ENCODE data around the gene GARNL3. TPM values are rescaled to one million over a fixed set of nuclear protein-coding genes. Genes with fewer than 3 reads are reported as not detected.

GARNL3 gene
- total RNA-seq, 4 donors from 2014 or later = 9.3 to 20.9 (median 14.7) TPM

DNA sequence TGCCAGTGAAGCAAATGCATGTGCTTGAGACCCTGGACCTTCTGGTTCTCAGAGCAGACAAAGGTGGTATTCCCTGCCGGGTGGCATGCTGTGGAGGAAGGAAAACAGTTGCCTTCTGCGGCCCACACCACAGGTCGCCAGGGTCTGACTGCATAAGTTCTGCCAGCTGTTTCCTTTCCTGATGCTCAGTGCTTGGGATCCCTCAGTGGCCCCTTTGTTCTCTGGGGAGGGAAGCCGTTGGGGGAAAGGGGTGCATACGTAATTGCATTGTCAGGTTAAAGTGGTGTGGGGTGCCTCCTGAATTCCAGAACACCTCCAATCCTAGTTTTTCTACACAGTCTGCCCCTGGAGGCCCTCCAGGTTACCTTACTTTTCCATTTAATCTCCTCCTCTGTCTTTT lies 89.3 kb downstream of the GARNL3 start:
- TF ChIP-seq, protein P1, sequence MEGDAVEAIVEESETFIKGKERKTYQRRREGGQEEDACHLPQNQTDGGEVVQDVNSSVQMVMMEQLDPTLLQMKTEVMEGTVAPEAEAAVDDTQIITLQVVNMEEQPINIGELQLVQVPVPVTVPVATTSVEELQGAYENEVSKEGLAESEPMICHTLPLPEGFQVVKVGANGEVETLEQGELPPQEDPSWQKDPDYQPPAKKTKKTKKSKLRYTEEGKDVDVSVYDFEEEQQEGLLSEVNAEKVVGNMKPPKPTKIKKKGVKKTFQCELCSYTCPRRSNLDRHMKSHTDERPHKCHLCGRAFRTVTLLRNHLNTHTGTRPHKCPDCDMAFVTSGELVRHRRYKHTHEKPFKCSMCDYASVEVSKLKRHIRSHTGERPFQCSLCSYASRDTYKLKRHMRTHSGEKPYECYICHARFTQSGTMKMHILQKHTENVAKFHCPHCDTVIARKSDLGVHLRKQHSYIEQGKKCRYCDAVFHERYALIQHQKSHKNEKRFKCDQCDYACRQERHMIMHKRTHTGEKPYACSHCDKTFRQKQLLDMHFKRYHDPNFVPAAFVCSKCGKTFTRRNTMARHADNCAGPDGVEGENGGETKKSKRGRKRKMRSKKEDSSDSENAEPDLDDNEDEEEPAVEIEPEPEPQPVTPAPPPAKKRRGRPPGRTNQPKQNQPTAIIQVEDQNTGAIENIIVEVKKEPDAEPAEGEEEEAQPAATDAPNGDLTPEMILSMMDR (IDR thresholded peaks at IDR 0.05; ENCODE audit: low read depth) = no peak

DNA sequence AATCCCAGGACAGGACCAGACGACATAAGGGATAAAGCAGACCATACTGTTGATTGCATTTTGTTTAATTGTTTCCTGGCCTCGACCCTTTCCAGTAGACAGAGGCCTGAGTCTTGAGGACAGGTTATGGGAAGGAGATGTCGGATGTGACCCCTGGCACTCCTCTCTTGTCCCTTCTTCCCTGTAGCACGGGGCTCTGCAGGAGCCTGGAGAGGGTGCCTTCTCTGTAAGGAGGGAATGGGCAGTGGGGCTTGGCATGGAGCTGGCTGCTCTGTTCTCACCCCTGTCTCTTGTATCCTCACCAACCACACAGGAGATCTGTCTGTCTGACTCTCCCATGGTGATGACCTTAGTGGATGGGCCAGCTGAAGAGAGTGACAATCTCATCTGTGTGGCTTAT lies 92.3 kb downstream of the GARNL3 start:
- TF ChIP-seq, protein P1 (IDR thresholded peaks at IDR 0.05; ENCODE audit: low read depth) = no peak

DNA sequence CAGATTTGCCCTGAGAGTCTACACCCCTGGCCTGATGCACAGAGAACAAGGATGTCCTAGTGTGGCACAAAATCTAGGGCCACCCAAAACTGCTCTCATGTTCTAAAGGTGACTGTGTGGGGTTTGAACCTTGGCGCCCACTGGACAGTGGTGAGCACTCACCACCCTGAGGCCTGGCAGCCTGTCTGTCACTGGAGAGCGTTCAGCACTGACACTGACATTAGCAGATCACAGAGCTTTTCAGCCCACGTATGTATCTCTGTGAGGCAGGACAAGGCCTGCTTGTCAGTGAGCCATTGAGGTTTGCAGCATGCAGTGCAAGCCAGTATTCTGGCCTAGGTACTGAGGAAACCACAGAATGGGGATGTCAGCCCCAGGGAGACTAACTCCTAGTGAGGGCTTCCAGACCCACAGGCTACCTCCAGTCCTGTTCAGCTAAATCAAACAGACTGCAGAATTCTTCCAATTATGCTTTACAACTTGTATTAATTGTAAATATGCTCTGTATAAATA lies 93.5 kb downstream of the GARNL3 start:
- TF ChIP-seq, protein P1 (IDR thresholded peaks at IDR 0.05; ENCODE audit: low read depth) = no peak

DNA sequence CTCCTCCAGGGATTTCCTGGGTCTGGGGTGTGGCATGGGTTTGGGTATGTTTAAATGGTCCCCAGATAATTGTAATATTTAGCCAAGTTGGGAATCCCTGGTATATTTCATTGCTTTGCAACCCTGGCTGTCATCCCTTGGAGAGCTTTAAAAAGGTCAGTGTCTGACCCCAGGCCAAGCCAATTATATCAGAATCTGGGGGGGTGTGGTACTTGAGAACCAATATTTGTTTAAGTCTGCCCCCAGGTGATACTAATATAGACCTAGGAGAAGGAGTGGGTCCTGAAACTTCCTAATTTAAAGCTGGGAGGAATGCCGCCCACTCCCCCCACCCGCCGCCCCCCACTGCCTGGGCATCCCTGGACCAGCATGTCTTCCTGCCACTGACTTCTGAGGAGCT lies 94.2 kb downstream of the GARNL3 start:
- TF ChIP-seq, protein P1 (IDR thresholded peaks at IDR 0.05; ENCODE audit: low read depth) = no peak

DNA sequence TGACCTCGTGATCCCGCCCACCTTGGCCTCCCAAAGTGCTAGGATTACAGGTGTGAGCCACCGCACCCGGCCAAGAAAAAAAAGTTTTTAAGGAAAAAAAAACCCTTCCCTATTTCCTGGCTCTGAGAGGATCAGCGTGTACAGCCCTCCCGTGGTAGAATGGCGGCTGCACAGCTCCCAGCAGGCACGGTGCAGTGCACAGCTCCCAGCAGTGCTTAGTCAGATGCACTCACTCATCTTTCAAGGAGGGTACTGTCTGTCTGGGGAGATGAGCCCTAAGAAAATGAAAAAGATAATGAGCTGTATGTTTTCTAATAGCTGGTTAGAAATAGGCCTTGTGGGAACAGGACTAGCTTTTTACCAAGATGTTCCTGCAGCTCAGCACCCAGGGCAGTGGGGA lies 95.7 kb downstream of the GARNL3 start:
- TF ChIP-seq, protein P1 (IDR thresholded peaks at IDR 0.05; ENCODE audit: low read depth) = no peak

DNA sequence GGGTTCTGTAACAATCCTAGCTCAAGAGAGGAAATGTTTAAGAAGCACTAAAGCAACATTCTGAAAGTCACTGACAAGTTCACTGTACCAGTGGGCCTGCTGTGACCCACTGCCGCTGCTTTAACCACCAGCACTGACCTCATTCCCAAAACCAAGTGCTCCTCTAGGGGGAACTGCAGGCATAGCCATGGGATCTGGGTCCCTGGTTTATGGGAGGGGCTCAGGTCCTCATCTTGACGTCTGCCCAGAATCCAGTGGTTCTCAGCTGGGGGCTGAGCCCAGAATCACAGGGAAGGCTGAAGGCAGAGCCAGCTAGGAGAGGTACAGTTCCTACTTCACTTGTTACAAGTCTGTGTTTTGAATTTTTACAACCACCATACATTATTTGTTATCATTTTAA lies 96.3 kb downstream of the GARNL3 start:
- TF ChIP-seq, protein P1 (IDR thresholded peaks at IDR 0.05; ENCODE audit: low read depth) = no peak

DNA sequence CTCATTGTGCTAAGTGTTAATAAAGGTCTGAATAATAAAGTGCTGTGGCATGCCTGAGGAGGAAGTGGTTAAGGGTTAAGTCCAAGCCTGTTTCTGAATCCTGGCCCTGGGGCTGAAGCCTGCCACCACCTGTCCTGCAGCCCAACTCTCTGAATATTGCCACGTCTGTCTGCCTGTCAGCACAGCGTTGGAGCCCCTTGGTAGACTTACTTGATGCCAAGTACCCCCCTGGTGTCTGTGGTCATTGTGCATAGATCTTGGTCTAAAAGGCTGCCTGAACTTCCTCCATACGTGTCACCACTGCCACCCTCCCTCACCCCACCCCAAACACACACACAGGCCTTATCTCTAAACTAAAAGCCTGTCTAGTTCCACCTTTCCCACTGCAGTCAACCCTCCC lies 97.0 kb downstream of the GARNL3 start:
- TF ChIP-seq, protein P1 (IDR thresholded peaks at IDR 0.05; ENCODE audit: low read depth) = no peak
